ENCODE results near the gene ALDOA. TPM values are rescaled to one million over a fixed set of nuclear protein-coding genes. Genes with fewer than 3 reads are reported as not detected.

The ALDOA gene
- total RNA-seq, 4 donors from 2014 or later = 794 to 967 (median 870) TPM

DNA sequence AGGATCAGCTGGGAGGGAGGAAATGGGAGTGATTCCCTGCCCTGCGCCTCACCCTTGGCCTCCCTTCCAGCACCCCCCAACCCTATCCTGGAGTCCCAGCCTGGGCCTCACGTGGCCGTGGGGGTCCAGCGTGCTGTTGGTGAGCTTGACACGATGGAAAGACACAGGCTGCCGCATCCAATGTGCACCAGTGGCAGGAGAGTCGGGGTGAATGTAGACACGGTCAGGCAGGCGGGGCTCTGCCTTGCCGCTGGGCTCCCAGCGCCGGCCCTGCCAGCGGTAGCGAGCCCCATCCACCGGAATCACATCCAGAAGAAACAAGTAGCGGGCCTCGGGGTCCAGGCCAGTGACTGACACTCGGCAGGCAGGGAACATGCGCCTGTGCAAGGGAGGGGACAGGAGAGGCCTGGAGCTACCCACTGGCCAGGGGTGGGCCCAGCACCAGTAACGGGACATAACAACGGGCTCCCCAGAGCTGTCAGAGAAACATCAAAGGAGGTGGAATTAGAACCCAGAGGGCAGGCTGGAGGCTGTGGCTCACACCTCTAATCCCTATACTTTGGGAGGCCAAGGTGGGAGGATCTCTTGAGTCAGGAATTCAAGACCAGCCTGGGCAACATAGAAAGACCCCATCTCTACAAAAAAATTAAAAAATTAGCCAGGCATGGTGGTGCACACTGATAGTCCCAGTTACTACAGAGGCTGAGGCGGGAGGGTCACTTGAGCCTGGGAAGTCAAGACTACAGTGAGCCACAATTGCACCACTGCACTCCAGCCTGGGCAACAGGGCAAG, 23.5 kb downstream of the ALDOA start:
- H3K4me3 ChIP-seq = no peak overlapping the region
- WGBS = 64% methylated on average over 14 of the region's 22 CpGs
- peaks cover 55% of the 10 kb centered on the region for H3K4me1 ChIP-seq
- DNase-seq (ENCODE audit: low spot score in 2 of 2) = peak in 1 of 2 donors; percentile 68
- TF ChIP-seq, protein P1, sequence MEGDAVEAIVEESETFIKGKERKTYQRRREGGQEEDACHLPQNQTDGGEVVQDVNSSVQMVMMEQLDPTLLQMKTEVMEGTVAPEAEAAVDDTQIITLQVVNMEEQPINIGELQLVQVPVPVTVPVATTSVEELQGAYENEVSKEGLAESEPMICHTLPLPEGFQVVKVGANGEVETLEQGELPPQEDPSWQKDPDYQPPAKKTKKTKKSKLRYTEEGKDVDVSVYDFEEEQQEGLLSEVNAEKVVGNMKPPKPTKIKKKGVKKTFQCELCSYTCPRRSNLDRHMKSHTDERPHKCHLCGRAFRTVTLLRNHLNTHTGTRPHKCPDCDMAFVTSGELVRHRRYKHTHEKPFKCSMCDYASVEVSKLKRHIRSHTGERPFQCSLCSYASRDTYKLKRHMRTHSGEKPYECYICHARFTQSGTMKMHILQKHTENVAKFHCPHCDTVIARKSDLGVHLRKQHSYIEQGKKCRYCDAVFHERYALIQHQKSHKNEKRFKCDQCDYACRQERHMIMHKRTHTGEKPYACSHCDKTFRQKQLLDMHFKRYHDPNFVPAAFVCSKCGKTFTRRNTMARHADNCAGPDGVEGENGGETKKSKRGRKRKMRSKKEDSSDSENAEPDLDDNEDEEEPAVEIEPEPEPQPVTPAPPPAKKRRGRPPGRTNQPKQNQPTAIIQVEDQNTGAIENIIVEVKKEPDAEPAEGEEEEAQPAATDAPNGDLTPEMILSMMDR (IDR thresholded peaks at IDR 0.05) = no peak
- TF ChIP-seq EP300 (IDR thresholded peaks at IDR 0.05) = no peak
- TF ChIP-seq POLR2A (IDR thresholded peaks at IDR 0.05) = no peak
- no peaks in the 10 kb centered on the region for H3K9me3 ChIP-seq
- peaks cover 29% of the 10 kb centered on the region for H3K36me3 ChIP-seq
- no peak overlapping the region for H3K27ac ChIP-seq
- H3K27me3 ChIP-seq = no peaks in the 10 kb centered on the region

DNA sequence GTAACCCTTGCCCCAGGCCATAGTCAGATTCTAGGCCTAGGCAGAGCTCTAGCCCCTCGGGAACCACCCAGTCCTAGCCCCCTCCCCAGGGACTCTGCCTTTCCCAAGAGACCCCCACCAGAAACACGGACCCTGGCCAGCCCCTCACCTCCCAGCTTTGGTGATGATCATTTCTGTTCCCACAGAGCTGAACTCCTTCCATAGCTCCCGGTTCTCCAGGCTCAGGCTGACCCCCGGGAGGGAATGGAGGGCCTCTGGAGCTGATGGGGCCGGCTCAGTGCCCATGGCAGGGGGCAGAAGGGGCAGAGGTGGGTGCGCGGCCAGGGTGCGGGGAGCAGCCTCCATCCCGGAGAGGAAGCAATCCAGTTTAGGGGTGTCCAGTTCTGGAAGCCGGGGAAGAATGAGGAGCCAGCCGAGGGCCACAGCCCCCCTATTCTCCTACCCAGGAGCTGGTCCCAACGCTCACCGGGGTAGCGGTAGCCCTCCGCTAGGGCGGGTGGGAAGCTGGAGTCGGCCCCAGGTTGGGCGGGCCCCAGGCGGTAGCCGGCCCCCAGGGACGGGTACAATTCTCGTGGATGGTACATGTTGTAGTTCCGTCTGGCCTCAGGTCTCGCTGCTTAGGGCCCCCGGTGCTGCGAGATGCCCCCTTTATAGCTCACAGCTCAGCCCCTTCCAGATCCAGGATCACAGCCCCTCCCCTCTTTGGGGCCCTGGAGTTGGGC, 25.2 kb downstream of the ALDOA start:
- DNase-seq (ENCODE audit: low spot score in 2 of 2) = peak in 1 of 2 donors; percentile 72
- Histone ChIP-seq H3K4me1 (peaks cover 67% of the 10 kb centered on the region), H3K9me3 (no peaks in the 10 kb centered on the region), H3K4me3 (peak overlapping the region; percentile 67), H3K36me3 (peaks cover 20% of the 10 kb centered on the region), H3K27ac (peak overlapping the region; percentile 82), H3K27me3 (no peaks in the 10 kb centered on the region)
- TF ChIP-seq, protein P1 (IDR thresholded peaks at IDR 0.05) = no peak
- TF ChIP-seq POLR2A (IDR thresholded peaks at IDR 0.05) = no peak
- no peak for TF ChIP-seq POLR2AphosphoS5 (IDR thresholded peaks at IDR 0.05)
- TF ChIP-seq EP300 (IDR thresholded peaks at IDR 0.05) = no peak
- WGBS = 73% methylated on average over 14 of the region's 26 CpGs

DNA sequence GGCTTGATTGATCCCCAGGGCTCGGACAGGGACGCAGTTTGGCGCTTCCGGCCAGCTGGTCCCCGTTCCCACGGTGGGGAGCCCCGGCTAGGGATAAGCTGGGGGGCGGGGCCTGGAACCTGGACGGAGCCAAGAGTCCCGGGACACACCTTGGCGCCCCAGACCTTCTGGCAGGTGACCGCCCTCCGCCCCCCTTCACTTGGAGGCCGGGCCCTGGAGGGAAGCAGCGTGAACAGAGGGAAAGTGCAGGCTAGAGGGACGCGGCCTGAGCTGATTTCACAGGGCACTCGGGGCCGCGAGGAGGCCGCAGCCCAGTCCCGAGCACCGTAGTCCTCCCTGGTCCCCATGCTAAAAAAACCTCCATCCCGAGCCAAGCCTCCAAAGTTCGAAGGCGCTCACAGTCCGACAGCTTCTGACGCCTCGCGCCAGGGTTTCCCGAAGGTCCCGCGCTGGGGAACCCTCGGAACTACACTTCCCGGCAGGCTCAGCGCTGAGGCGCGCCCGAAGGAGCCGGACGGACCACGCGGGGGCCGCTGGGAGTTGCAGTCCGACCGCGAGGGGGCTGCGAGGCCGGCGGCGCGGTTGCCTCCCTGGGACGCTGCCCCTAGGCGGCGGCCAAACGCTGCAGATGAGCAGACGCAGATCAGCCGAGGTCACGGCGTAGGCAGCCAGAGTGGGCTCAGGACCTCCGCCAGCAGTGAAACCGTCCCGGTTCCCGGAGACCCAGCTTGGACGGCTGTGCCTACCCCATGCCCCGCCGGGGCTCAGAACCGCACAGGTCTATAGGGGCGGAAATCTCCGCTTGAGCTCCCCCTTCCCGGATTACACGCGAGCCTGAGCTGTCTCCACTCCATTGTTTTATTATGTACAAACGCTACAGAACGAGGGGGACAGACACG, 26.2 kb downstream of the ALDOA start, which contains the start of gene TBX6:
TBX6 (minus strand) TSS at position 451 of the 899 bp plus-strand sequence. CDS start 731 bp downstream, outside the sequence.
- no peaks in the 10 kb centered on the region for H3K9me3 ChIP-seq
- H3K4me1 ChIP-seq = peaks cover 68% of the 10 kb centered on the region
- 3% methylated on average over 30 of the region's 76 CpGs for WGBS
- peak within 1 kb of the TSS; percentile 67 for H3K4me3 ChIP-seq
- TF ChIP-seq, protein P1 (IDR thresholded peaks at IDR 0.05) = peak; percentile 67 to 81
- no peak for TF ChIP-seq POLR2A (IDR thresholded peaks at IDR 0.05)
- TF ChIP-seq POLR2AphosphoS5 (IDR thresholded peaks at IDR 0.05) = peak in 2 of 3 donors; percentile 59 to 93
- TF ChIP-seq EP300 (IDR thresholded peaks at IDR 0.05) = no peak
- H3K27ac ChIP-seq = peak within 1 kb of the TSS; percentile 82
- DNase-seq (ENCODE audit: low spot score in 2 of 2) = peak; percentile 94 to 95
- H3K27me3 ChIP-seq = no peaks in the 10 kb centered on the region
- H3K36me3 ChIP-seq = peaks cover 12% of the 10 kb centered on the region

DNA sequence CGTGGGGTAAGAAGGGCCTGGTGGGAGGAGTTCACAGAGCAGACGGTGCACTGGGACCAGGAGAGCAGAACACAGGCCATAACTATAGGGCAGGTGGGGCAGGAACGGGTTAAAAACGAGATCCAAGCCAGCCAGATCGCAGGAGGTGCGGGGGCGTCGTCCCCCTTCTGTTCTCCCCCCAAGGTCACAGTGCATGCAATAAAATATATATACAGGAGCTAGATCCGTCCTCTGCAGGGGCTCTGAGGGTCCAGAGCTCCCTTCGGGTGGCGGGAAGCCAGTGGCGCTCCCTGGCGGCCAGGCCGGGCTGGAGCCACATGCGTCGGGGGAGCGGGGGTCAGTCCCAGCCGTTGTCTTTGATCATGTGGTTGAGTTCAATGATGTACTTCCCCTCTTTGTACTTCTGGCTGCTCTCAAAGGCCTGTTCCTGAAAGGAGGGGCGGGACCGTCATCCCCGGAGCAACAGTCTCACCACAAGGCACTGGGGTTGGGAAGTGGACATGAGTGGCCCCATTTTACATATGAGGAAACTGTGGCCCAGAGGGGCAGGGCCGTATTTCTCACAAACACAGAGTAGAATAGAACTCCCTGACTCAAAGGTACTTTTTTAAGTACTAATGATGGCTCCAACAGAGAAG, 26.9 kb downstream of the ALDOA start:
- 15% methylated on average over 18 of the region's 22 CpGs for WGBS
- peak; percentile 88 to 90 for DNase-seq (ENCODE audit: low spot score in 2 of 2)
- peaks cover 12% of the 10 kb centered on the region for H3K36me3 ChIP-seq

More for the DNA sequence above, 26.9 kb downstream of the ALDOA start:
- Histone ChIP-seq H3K4me3 (peak overlapping the region; percentile 67), H3K27ac (peak overlapping the region; percentile 82), H3K27me3 (no peaks in the 10 kb centered on the region), H3K4me1 (peaks cover 70% of the 10 kb centered on the region), H3K9me3 (no peaks in the 10 kb centered on the region)
- TF ChIP-seq POLR2AphosphoS5 (IDR thresholded peaks at IDR 0.05) (peak in 1 of 3 donors; percentile 45), POLR2A (IDR thresholded peaks at IDR 0.05) (no peak), EP300 (IDR thresholded peaks at IDR 0.05) (no peak)
- TF ChIP-seq, protein P1 (IDR thresholded peaks at IDR 0.05) = peak; percentile 33 to 64
